ENCODE data around the gene CD160. TPM values are rescaled to one million over a fixed set of nuclear protein-coding genes. Genes with fewer than 3 reads are reported as not detected.

The CD160 gene
- total and polyA plus RNA-seq, 2 experiments from 2014 or later = 0.06 TPM; not detected in 1

DNA sequence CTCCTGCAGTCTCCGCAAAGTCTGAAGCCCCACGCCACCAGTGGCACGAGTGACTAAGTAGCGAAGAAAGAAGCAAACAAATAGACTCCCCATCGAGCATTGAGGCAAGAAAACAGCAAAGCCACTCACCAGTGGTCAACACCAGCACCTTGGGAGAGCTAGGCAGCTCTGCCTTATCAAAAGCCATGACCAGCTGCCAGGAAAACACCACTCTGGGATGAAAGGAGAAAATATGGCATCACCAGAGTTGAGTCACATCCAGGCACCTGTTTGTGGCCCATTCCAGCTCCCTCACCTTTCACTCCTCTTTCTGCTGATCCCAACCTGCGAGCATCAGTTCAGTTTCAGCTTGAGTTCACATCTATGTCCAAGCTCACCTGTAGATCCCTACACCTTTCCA lies 29.4 kb upstream of the CD160 start:
- H3K9me3 Mint-ChIP-seq = no peaks in the 10 kb centered on the region

More for the DNA sequence above, 29.4 kb upstream of the CD160 start:
- H3K4me2 ChIP-seq = no peak overlapping the region
- no peak for ATAC-seq
- 0 out of 2 replicates have a peak, but pooled peaks cover 4% of the 10 kb centered on the region for H3K9me2 ChIP-seq (ENCODE audit: insufficient read depth)
- H3K36me3 ChIP-seq (ENCODE audit: insufficient read depth) = no peaks in the 10 kb centered on the region
- H3K79me2 ChIP-seq (replicated peaks; ENCODE audit: insufficient read depth) = no peaks in the 10 kb centered on the region
- Mint-ChIP-seq H3K36me3 (ENCODE audit: low read depth) (no peaks in the 10 kb centered on the region), H3K27ac (no peak overlapping the region), H3K4me3 (no peak overlapping the region), H3K4me1 (peaks cover 3% of the 10 kb centered on the region; the same call in 2 of the 3 replicates), H3K27me3 (ENCODE audit: insufficient read depth, low read depth, poor library complexity) (peaks cover 11% of the 10 kb centered on the region)
- DNase-seq (ENCODE audit: low spot score) = no peak
- no peak overlapping the region for H2AFZ ChIP-seq
- H3K27me3 ChIP-seq (ENCODE audit: insufficient read depth) = no peaks in the 10 kb centered on the region
- no peaks in the 10 kb centered on the region for H4K20me1 ChIP-seq (replicated peaks; ENCODE audit: insufficient read depth)
- H3K27ac ChIP-seq (ENCODE audit: low read depth) = no peak overlapping the region
- TF ChIP-seq ZNF331 (CRISPR knock-in tag; IDR thresholded peaks at IDR 0.05; ENCODE audit: low read depth) = no peak
- no peak for TF ChIP-seq EZH2 (IDR thresholded peaks at IDR 0.05; ENCODE audit: low read depth, unreplicated experiment)
- no peak for TF ChIP-seq ZNF114 (CRISPR knock-in tag; IDR thresholded peaks at IDR 0.05)
- no peak for TF ChIP-seq STAT1 (IDR thresholded peaks at IDR 0.05; ENCODE audit: unreplicated experiment)
- TF ChIP-seq, protein P1, sequence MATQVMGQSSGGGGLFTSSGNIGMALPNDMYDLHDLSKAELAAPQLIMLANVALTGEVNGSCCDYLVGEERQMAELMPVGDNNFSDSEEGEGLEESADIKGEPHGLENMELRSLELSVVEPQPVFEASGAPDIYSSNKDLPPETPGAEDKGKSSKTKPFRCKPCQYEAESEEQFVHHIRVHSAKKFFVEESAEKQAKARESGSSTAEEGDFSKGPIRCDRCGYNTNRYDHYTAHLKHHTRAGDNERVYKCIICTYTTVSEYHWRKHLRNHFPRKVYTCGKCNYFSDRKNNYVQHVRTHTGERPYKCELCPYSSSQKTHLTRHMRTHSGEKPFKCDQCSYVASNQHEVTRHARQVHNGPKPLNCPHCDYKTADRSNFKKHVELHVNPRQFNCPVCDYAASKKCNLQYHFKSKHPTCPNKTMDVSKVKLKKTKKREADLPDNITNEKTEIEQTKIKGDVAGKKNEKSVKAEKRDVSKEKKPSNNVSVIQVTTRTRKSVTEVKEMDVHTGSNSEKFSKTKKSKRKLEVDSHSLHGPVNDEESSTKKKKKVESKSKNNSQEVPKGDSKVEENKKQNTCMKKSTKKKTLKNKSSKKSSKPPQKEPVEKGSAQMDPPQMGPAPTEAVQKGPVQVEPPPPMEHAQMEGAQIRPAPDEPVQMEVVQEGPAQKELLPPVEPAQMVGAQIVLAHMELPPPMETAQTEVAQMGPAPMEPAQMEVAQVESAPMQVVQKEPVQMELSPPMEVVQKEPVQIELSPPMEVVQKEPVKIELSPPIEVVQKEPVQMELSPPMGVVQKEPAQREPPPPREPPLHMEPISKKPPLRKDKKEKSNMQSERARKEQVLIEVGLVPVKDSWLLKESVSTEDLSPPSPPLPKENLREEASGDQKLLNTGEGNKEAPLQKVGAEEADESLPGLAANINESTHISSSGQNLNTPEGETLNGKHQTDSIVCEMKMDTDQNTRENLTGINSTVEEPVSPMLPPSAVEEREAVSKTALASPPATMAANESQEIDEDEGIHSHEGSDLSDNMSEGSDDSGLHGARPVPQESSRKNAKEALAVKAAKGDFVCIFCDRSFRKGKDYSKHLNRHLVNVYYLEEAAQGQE (IDR thresholded peaks at IDR 0.05; ENCODE audit: unreplicated experiment) = no peak
- no peak for TF ChIP-seq EZH2phosphoT487 (IDR thresholded peaks at IDR 0.05; ENCODE audit: unreplicated experiment)
- TF ChIP-seq, protein P2, sequence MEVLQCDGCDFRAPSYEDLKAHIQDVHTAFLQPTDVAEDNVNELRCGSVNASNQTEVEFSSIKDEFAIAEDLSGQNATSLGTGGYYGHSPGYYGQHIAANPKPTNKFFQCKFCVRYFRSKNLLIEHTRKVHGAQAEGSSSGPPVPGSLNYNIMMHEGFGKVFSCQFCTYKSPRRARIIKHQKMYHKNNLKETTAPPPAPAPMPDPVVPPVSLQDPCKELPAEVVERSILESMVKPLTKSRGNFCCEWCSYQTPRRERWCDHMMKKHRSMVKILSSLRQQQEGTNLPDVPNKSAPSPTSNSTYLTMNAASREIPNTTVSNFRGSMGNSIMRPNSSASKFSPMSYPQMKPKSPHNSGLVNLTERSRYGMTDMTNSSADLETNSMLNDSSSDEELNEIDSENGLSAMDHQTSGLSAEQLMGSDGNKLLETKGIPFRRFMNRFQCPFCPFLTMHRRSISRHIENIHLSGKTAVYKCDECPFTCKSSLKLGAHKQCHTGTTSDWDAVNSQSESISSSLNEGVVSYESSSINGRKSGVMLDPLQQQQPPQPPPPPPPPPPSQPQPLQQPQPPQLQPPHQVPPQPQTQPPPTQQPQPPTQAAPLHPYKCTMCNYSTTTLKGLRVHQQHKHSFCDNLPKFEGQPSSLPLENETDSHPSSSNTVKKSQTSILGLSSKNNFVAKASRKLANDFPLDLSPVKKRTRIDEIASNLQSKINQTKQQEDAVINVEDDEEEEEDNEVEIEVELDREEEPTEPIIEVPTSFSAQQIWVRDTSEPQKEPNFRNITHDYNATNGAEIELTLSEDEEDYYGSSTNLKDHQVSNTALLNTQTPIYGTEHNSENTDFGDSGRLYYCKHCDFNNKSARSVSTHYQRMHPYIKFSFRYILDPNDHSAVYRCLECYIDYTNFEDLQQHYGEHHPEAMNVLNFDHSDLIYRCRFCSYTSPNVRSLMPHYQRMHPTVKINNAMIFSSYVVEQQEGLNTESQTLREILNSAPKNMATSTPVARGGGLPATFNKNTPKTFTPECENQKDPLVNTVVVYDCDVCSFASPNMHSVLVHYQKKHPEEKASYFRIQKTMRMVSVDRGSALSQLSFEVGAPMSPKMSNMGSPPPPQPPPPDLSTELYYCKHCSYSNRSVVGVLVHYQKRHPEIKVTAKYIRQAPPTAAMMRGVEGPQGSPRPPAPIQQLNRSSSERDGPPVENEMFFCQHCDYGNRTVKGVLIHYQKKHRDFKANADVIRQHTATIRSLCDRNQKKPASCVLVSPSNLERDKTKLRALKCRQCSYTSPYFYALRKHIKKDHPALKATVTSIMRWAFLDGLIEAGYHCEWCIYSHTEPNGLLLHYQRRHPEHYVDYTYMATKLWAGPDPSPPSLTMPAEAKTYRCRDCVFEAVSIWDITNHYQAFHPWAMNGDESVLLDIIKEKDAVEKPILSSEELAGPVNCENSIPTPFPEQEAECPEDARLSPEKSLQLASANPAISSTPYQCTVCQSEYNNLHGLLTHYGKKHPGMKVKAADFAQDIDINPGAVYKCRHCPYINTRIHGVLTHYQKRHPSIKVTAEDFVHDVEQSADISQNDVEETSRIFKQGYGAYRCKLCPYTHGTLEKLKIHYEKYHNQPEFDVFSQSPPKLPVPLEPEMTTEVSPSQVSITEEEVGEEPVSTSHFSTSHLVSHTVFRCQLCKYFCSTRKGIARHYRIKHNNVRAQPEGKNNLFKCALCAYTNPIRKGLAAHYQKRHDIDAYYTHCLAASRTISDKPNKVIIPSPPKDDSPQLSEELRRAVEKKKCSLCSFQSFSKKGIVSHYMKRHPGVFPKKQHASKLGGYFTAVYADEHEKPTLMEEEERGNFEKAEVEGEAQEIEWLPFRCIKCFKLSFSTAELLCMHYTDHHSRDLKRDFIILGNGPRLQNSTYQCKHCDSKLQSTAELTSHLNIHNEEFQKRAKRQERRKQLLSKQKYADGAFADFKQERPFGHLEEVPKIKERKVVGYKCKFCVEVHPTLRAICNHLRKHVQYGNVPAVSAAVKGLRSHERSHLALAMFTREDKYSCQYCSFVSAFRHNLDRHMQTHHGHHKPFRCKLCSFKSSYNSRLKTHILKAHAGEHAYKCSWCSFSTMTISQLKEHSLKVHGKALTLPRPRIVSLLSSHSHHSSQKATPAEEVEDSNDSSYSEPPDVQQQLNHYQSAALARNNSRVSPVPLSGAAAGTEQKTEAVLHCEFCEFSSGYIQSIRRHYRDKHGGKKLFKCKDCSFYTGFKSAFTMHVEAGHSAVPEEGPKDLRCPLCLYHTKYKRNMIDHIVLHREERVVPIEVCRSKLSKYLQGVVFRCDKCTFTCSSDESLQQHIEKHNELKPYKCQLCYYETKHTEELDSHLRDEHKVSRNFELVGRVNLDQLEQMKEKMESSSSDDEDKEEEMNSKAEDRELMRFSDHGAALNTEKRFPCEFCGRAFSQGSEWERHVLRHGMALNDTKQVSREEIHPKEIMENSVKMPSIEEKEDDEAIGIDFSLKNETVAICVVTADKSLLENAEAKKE (CRISPR knock-in tag; IDR thresholded peaks at IDR 0.05) = no peak
- TF ChIP-seq, protein P3, sequence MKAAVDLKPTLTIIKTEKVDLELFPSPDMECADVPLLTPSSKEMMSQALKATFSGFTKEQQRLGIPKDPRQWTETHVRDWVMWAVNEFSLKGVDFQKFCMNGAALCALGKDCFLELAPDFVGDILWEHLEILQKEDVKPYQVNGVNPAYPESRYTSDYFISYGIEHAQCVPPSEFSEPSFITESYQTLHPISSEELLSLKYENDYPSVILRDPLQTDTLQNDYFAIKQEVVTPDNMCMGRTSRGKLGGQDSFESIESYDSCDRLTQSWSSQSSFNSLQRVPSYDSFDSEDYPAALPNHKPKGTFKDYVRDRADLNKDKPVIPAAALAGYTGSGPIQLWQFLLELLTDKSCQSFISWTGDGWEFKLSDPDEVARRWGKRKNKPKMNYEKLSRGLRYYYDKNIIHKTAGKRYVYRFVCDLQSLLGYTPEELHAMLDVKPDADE (IDR thresholded peaks at IDR 0.05) = no peak
- no peak for TF ChIP-seq POLR2AphosphoS5 (IDR thresholded peaks at IDR 0.05; ENCODE audit: low read depth)
- no peak for TF ChIP-seq JUNB (IDR thresholded peaks at IDR 0.05; ENCODE audit: unreplicated experiment)
- TF ChIP-seq, protein P4, sequence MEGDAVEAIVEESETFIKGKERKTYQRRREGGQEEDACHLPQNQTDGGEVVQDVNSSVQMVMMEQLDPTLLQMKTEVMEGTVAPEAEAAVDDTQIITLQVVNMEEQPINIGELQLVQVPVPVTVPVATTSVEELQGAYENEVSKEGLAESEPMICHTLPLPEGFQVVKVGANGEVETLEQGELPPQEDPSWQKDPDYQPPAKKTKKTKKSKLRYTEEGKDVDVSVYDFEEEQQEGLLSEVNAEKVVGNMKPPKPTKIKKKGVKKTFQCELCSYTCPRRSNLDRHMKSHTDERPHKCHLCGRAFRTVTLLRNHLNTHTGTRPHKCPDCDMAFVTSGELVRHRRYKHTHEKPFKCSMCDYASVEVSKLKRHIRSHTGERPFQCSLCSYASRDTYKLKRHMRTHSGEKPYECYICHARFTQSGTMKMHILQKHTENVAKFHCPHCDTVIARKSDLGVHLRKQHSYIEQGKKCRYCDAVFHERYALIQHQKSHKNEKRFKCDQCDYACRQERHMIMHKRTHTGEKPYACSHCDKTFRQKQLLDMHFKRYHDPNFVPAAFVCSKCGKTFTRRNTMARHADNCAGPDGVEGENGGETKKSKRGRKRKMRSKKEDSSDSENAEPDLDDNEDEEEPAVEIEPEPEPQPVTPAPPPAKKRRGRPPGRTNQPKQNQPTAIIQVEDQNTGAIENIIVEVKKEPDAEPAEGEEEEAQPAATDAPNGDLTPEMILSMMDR (conservative IDR thresholded peaks at IDR 0.05; ENCODE audit: low read depth in 2 of 2) = no peak
- TF ChIP-seq NANOG (IDR thresholded peaks at IDR 0.05; ENCODE audit: borderline replicate concordance) = no peak
- TF ChIP-seq CREB1 (CRISPR knock-in tag; IDR thresholded peaks at IDR 0.05; ENCODE audit: low read depth) = no peak
- no peaks in the 10 kb centered on the region for H3K4me1 ChIP-seq (ENCODE audit: insufficient read depth)
- no peaks in the 10 kb centered on the region for H3F3A ChIP-seq (replicated peaks; ENCODE audit: low read depth)
- no peak overlapping the region for H3K4me3 ChIP-seq
